Measurements from ENCODE around the gene MPV17L.

MPV17L gene

DNA sequence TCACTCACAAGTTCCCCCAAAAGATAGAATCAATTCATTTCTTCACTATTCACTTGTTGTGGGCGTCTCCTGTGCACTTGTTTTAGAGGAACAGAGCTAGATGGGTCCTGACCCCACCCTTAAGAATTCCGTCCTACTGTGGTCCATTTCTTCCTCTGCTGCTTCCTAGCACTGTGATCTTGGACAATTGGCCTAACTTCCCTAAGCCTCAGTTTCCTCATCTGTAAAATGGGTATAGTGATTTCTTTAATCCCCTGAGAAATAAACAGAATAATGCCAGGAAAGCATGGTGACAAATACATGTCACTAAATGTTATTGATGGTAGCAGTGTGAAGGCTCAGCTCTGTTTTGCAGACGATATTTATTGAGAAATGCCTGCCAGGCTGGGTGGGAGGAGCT is 48.7 kb downstream of the MPV17L start:
- Histone ChIP-seq H2BK15ac (ENCODE audit: low read length) (no peak overlapping the region), H4K8ac (ENCODE audit: low read depth, low read length) (no peak overlapping the region), H3K4me3 (ENCODE audit: low read length in 2 of 2) (no peak overlapping the region), H3K4me2 (ENCODE audit: insufficient read depth, low read length, poor library complexity, severe bottlenecking) (no peak overlapping the region), H2BK5ac (ENCODE audit: low read length) (no peak overlapping the region), H2AFZ (ENCODE audit: low read length) (no peak overlapping the region), H2BK120ac (ENCODE audit: low read depth, low read length) (no peak overlapping the region), H3K4me1 (ENCODE audit: control insufficient read depth in 2 of 2, insufficient read depth in 1 of 2, low read depth in 1 of 2, low read length in 2 of 2) (no peaks in the 10 kb centered on the region), H2AK5ac (ENCODE audit: low read depth, low read length) (no peak overlapping the region), H3K36me3 (replicated peaks in 1 of 2; ENCODE audit: control insufficient read depth in 2 of 2, insufficient read depth in 2 of 2, low read length in 2 of 2) (no peaks in the 10 kb centered on the region), H3K27me3 (ENCODE audit: control insufficient read depth in 3 of 3, insufficient read depth in 3 of 3, low read depth in 1 of 3, low read length in 3 of 3) (no peaks in the 10 kb centered on the region), H3K23ac (ENCODE audit: low read depth, low read length, poor library complexity) (no peak overlapping the region), H4K91ac (ENCODE audit: low read depth, low read length, poor library complexity) (no peak overlapping the region), H3K14ac (ENCODE audit: low read length) (no peak overlapping the region), H3K18ac (ENCODE audit: low read length) (no peak overlapping the region), H3K4ac (ENCODE audit: low read length) (no peak overlapping the region), H2BK12ac (ENCODE audit: low read length) (no peak overlapping the region), H3K27ac (replicated peaks; ENCODE audit: low read length) (no peak overlapping the region), H3K79me1 (ENCODE audit: low read depth, low read length) (peaks cover 4% of the 10 kb centered on the region), H3K9me3 (replicated peaks in 1 of 2; ENCODE audit: control insufficient read depth in 2 of 2, insufficient read depth in 1 of 2, low read depth in 1 of 2, low read length in 2 of 2) (no peaks in the 10 kb centered on the region), H3K9ac (ENCODE audit: low read depth, low read length, poor library complexity) (no peak overlapping the region)
- no CpG with 5 or more reads among the region's 3 CpGs for WGBS, 2 donors (ENCODE audit: extremely low coverage in 2 of 2, insufficient read length in 2 of 2, insufficient replicate concordance in 1 of 2)
- no peak for DNase-seq (ENCODE audit: low spot score)

DNA sequence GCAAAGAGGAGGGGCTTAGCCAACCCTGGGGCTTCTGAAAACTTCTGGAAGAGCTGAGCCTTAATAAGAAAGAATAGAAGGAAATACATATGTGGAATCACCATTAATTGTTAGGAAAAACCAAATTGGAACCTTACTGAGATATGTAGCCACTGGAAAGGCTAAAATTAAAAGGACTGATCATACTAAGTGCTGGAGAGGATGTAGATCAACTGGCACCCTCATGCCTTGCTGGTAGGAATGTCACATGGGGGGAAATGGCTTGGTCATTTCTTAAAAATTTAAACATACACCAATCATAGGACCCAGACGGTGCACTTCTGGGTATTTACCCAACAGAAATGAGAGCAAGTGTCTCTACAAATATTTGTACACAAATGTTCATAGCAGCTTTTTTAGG is 49.9 kb downstream of the MPV17L start:
- no peaks in the 10 kb centered on the region for H3K27me3 ChIP-seq (ENCODE audit: control insufficient read depth in 3 of 3, insufficient read depth in 3 of 3, low read depth in 1 of 3, low read length in 3 of 3)
- H3K4ac ChIP-seq (ENCODE audit: low read length), result no peak overlapping the region
- H3K9me3 ChIP-seq (replicated peaks in 1 of 2; ENCODE audit: control insufficient read depth in 2 of 2, insufficient read depth in 1 of 2, low read depth in 1 of 2, low read length in 2 of 2), result no peaks in the 10 kb centered on the region
- no peak overlapping the region for H2BK15ac ChIP-seq (ENCODE audit: low read length)
- DNase-seq (ENCODE audit: low spot score), result no peak
- H3K36me3 ChIP-seq (replicated peaks in 1 of 2; ENCODE audit: control insufficient read depth in 2 of 2, insufficient read depth in 2 of 2, low read length in 2 of 2), result no peaks in the 10 kb centered on the region
- no peak overlapping the region for H3K23ac ChIP-seq (ENCODE audit: low read depth, low read length, poor library complexity)
- no peak overlapping the region for H3K27ac ChIP-seq (replicated peaks; ENCODE audit: low read length)
- no peak overlapping the region for H2BK120ac ChIP-seq (ENCODE audit: low read depth, low read length)
- H3K18ac ChIP-seq (ENCODE audit: low read length), result no peak overlapping the region
- H3K4me1 ChIP-seq (ENCODE audit: control insufficient read depth in 2 of 2, insufficient read depth in 1 of 2, low read depth in 1 of 2, low read length in 2 of 2), result no peaks in the 10 kb centered on the region
- no peak overlapping the region for H4K91ac ChIP-seq (ENCODE audit: low read depth, low read length, poor library complexity)
- no peak overlapping the region for H3K4me3 ChIP-seq (ENCODE audit: low read length in 2 of 2)
- H3K14ac ChIP-seq (ENCODE audit: low read length), result no peak overlapping the region
- no peak overlapping the region for H2BK12ac ChIP-seq (ENCODE audit: low read length)
- no peak overlapping the region for H4K8ac ChIP-seq (ENCODE audit: low read depth, low read length)
- no CpG with 5 or more reads among the region's 1 CpG for WGBS, 2 donors (ENCODE audit: extremely low coverage in 2 of 2, insufficient read length in 2 of 2, insufficient replicate concordance in 1 of 2)
- peaks cover 4% of the 10 kb centered on the region for H3K79me1 ChIP-seq (ENCODE audit: low read depth, low read length)
- no peak overlapping the region for H2AK5ac ChIP-seq (ENCODE audit: low read depth, low read length)
- H2BK5ac ChIP-seq (ENCODE audit: low read length), result no peak overlapping the region
- H3K4me2 ChIP-seq (ENCODE audit: insufficient read depth, low read length, poor library complexity, severe bottlenecking), result no peak overlapping the region
- H3K9ac ChIP-seq (ENCODE audit: low read depth, low read length, poor library complexity), result no peak overlapping the region
- H2AFZ ChIP-seq (ENCODE audit: low read length), result no peak overlapping the region

DNA sequence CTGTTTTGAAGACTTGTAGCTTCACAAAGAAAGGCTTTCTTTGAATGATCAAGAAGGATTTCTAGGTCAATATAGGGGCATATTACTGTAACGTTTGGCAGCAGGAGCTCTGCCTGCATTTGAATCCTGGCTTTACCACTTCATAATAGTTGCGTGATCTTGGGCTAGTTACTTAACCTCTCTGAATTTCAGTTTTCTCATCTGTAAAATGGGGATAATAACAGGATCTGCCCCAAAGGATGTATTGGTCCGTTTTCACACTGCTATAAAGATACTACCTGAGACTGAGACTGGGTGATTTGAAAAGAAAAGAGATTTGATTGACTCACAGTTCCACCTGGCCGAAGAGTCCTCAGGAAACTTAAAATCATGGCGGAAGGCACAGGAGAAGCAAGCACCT is 51.3 kb downstream of the MPV17L start:
- Histone ChIP-seq H2AFZ (ENCODE audit: low read length) (no peak overlapping the region), H3K18ac (ENCODE audit: low read length) (no peak overlapping the region), H3K79me1 (ENCODE audit: low read depth, low read length) (peaks cover 4% of the 10 kb centered on the region), H2AK5ac (ENCODE audit: low read depth, low read length) (no peak overlapping the region), H2BK15ac (ENCODE audit: low read length) (no peak overlapping the region), H2BK5ac (ENCODE audit: low read length) (no peak overlapping the region), H4K8ac (ENCODE audit: low read depth, low read length) (no peak overlapping the region), H3K36me3 (replicated peaks in 1 of 2; ENCODE audit: control insufficient read depth in 2 of 2, insufficient read depth in 2 of 2, low read length in 2 of 2) (no peaks in the 10 kb centered on the region), H3K9ac (ENCODE audit: low read depth, low read length, poor library complexity) (no peak overlapping the region), H3K4me1 (ENCODE audit: control insufficient read depth in 2 of 2, insufficient read depth in 1 of 2, low read depth in 1 of 2, low read length in 2 of 2) (no peaks in the 10 kb centered on the region), H3K4ac (ENCODE audit: low read length) (no peak overlapping the region), H3K23ac (ENCODE audit: low read depth, low read length, poor library complexity) (no peak overlapping the region), H2BK12ac (ENCODE audit: low read length) (no peak overlapping the region), H3K9me3 (replicated peaks in 1 of 2; ENCODE audit: control insufficient read depth in 2 of 2, insufficient read depth in 1 of 2, low read depth in 1 of 2, low read length in 2 of 2) (no peaks in the 10 kb centered on the region), H3K4me2 (ENCODE audit: insufficient read depth, low read length, poor library complexity, severe bottlenecking) (no peak overlapping the region), H2BK120ac (ENCODE audit: low read depth, low read length) (no peak overlapping the region), H3K27me3 (ENCODE audit: control insufficient read depth in 3 of 3, insufficient read depth in 3 of 3, low read depth in 1 of 3, low read length in 3 of 3) (no peaks in the 10 kb centered on the region), H4K91ac (ENCODE audit: low read depth, low read length, poor library complexity) (no peak overlapping the region), H3K27ac (replicated peaks; ENCODE audit: low read length) (no peak overlapping the region), H3K4me3 (ENCODE audit: low read length in 2 of 2) (no peak overlapping the region), H3K14ac (ENCODE audit: low read length) (no peak overlapping the region)
- DNase-seq (ENCODE audit: low spot score), result no peak
- WGBS, 2 donors (ENCODE audit: extremely low coverage in 2 of 2, insufficient read length in 2 of 2, insufficient replicate concordance in 1 of 2), result no CpG with 5 or more reads among the region's 5 CpGs

DNA sequence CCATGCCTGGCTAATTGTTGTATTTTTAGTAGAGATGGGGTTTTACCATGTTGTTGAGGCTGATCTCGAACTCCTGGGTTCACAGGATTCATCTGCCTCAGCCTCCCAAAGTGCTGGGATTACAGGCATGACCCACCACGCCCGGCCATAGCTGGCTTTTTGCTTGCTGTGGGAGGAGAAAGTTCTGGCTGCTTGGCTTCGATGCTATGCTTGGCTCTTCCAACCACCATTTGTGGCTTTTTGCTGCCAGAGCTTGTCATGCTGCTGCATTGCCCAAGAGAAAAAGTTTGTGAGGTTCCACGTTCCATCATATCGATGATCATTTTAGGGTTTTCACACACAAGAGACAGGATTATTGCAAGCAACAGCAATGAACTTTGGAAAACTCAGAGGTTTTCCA is 55.1 kb downstream of the MPV17L start:
- H3K4me3 ChIP-seq (ENCODE audit: low read length in 2 of 2), result no peak overlapping the region

More for the DNA sequence above, 55.1 kb downstream of the MPV17L start:
- H3K4me1 ChIP-seq (ENCODE audit: control insufficient read depth in 2 of 2, insufficient read depth in 1 of 2, low read depth in 1 of 2, low read length in 2 of 2), result no peaks in the 10 kb centered on the region
- no peaks in the 10 kb centered on the region for H3K36me3 ChIP-seq (replicated peaks in 1 of 2; ENCODE audit: control insufficient read depth in 2 of 2, insufficient read depth in 2 of 2, low read length in 2 of 2)
- no peak overlapping the region for H2BK15ac ChIP-seq (ENCODE audit: low read length)
- H4K91ac ChIP-seq (ENCODE audit: low read depth, low read length, poor library complexity), result no peak overlapping the region
- no peaks in the 10 kb centered on the region for H3K79me1 ChIP-seq (ENCODE audit: low read depth, low read length)
- H3K27ac ChIP-seq (replicated peaks; ENCODE audit: low read length), result no peak overlapping the region
- no peak overlapping the region for H2BK120ac ChIP-seq (ENCODE audit: low read depth, low read length)
- no CpG with 5 or more reads among the region's 6 CpGs for WGBS, 2 donors (ENCODE audit: extremely low coverage in 2 of 2, insufficient read length in 2 of 2, insufficient replicate concordance in 1 of 2)
- no peak overlapping the region for H3K9ac ChIP-seq (ENCODE audit: low read depth, low read length, poor library complexity)
- no peak for DNase-seq (ENCODE audit: low spot score)
- peaks cover 0 to 3% (median 0%) of the 10 kb centered on the region in 3 experiments for H3K27me3 ChIP-seq (ENCODE audit: control insufficient read depth in 3 of 3, insufficient read depth in 3 of 3, low read depth in 1 of 3, low read length in 3 of 3)
- H3K23ac ChIP-seq (ENCODE audit: low read depth, low read length, poor library complexity), result no peak overlapping the region
- H3K9me3 ChIP-seq (replicated peaks in 1 of 2; ENCODE audit: control insufficient read depth in 2 of 2, insufficient read depth in 1 of 2, low read depth in 1 of 2, low read length in 2 of 2), result no peaks in the 10 kb centered on the region
- no peak overlapping the region for H2BK12ac ChIP-seq (ENCODE audit: low read length)
- H2AK5ac ChIP-seq (ENCODE audit: low read depth, low read length), result no peak overlapping the region
- H3K18ac ChIP-seq (ENCODE audit: low read length), result no peak overlapping the region
- H4K8ac ChIP-seq (ENCODE audit: low read depth, low read length), result no peak overlapping the region
- H3K4me2 ChIP-seq (ENCODE audit: insufficient read depth, low read length, poor library complexity, severe bottlenecking), result no peak overlapping the region
- no peak overlapping the region for H2AFZ ChIP-seq (ENCODE audit: low read length)
- H2BK5ac ChIP-seq (ENCODE audit: low read length), result no peak overlapping the region
- no peak overlapping the region for H3K4ac ChIP-seq (ENCODE audit: low read length)
- H3K14ac ChIP-seq (ENCODE audit: low read length), result no peak overlapping the region
